GM23338 (cell line): ENCODE results near the gene BCAS1. TPM values are rescaled to one million over a fixed set of nuclear protein-coding genes. Genes with fewer than 3 reads are reported as not detected.

Experiments used
- ATAC-seq: fragments of 200-7000 bp; cut with Tn5 transposase; 3 replicates; pipeline ENCODE4 v1.9.1; 2020
- DNase-seq: peaks from one replicate; pipeline ENCODE4 v3.0.0-alpha.2; 2015; ENCODE audit warnings: low spot score
- H2AFZ ChIP-seq: fragments of 200-600 bp; sonication (generic); 2 replicates; pipeline ENCODE4 v1.8.0; 2016; ENCODE audit warnings: antibody characterized with exemption, mild to moderate bottlenecking, moderate library complexity
- H3F3A ChIP-seq: fragments of 200-600 bp; sonication (generic); replicated peaks from 2 replicates; pipeline ENCODE4 v1.8.0; 2017; ENCODE audit warnings: antibody characterized with exemption, mixed run types, low read depth
- H3K27ac ChIP-seq: fragments of 200-600 bp; sonication (generic); 2 replicates; pipeline ENCODE4 v1.6.1; 2016; ENCODE audit warnings: low read depth
- H3K27me3 ChIP-seq: fragments of 200-600 bp; sonication (generic); 2 replicates; pipeline ENCODE4 v1.8.0; 2016; ENCODE audit warnings: mild to moderate bottlenecking, mixed run types, moderate library complexity; ENCODE audit not compliant: insufficient read depth
- H3K36me3 ChIP-seq: fragments of 200-600 bp; sonication (generic); 2 replicates; pipeline ENCODE4 v1.8.0; 2016; ENCODE audit warnings: mild to moderate bottlenecking; ENCODE audit not compliant: insufficient read depth
- H3K4me1 ChIP-seq: fragments of 200-600 bp; sonication (generic); 2 replicates; pipeline ENCODE4 v1.8.0; 2016; ENCODE audit warnings: mild to moderate bottlenecking, moderate library complexity; ENCODE audit not compliant: insufficient read depth
- H3K4me2 ChIP-seq: fragments of 200-600 bp; sonication (generic); 2 replicates; pipeline ENCODE4 v1.7.1; 2017; ENCODE audit warnings: mixed run types
- H3K4me3 ChIP-seq: fragments of 200-600 bp; sonication (generic); 2 replicates; pipeline ENCODE4 v1.6.1; 2016; ENCODE audit warnings: mixed run types
- H3K79me2 ChIP-seq: fragments of 200-600 bp; sonication (generic); replicated peaks from 2 replicates; pipeline ENCODE4 v1.8.0; 2017; ENCODE audit warnings: mild to moderate bottlenecking; ENCODE audit not compliant: insufficient read depth
- H3K9me2 ChIP-seq: fragments of 200-600 bp; sonication (generic); 2 replicates; pipeline ENCODE4 v1.8.0; 2017; ENCODE audit not compliant: insufficient read depth
- H4K20me1 ChIP-seq: fragments of 200-600 bp; sonication (generic); replicated peaks from 2 replicates; pipeline ENCODE4 v1.8.0; 2017; ENCODE audit warnings: mild to moderate bottlenecking; ENCODE audit not compliant: insufficient read depth
- H3K27ac Mint-ChIP-seq: 2 replicates; pipeline ENCODE4 v1.8.0; 2020; ENCODE audit warnings: inconsistent platforms, mild to moderate bottlenecking, moderate library complexity, mixed read lengths
- H3K27me3 Mint-ChIP-seq: 3 replicates; pipeline ENCODE4 v1.8.0; 2022; ENCODE audit warnings: low read depth, mild to moderate bottlenecking, moderate library complexity, mixed read lengths, inconsistent platforms; ENCODE audit not compliant: insufficient read depth, poor library complexity
- H3K36me3 Mint-ChIP-seq: 3 replicates; pipeline ENCODE4 v1.8.0; 2021; ENCODE audit warnings: low read depth, mild to moderate bottlenecking, inconsistent platforms, moderate library complexity, mixed read lengths
- H3K4me1 Mint-ChIP-seq: 3 replicates; pipeline ENCODE4 v1.8.0; 2020; ENCODE audit warnings: mild to moderate bottlenecking, inconsistent platforms, mixed read lengths
- H3K4me3 Mint-ChIP-seq: 3 replicates; pipeline ENCODE4 v1.8.0; 2021; ENCODE audit warnings: moderate library complexity, mild to moderate bottlenecking, inconsistent platforms, mixed read lengths
- H3K9me3 Mint-ChIP-seq: 3 replicates; pipeline ENCODE4 v1.8.0; 2020; ENCODE audit warnings: moderate library complexity, mild to moderate bottlenecking, inconsistent platforms, mixed read lengths
- CTCF ChIP-seq, 2 experiments: fragments of 200-600 bp in 1 of 2; sonication (generic) in 1 of 2; conservative IDR thresholded peaks; 2 replicates each; pipeline versions ENCODE4 v1.5.1 to v1.6.1; 2016 to 2017; ENCODE audit warnings: antibody characterized with exemption in 2 of 2, low read depth in 2 of 2, mild to moderate bottlenecking in 2 of 2, moderate library complexity in 1 of 2
- ETS1 ChIP-seq: IDR thresholded peaks from 2 replicates; pipeline ENCODE4 v1.6.1; 2016; ENCODE audit warnings: antibody characterized with exemption
- EZH2 ChIP-seq: fragments of 200-600 bp; sonication (generic); IDR thresholded peaks from one replicate; pipeline ENCODE4 v1.8.0; 2017; ENCODE audit warnings: antibody characterized with exemption, mild to moderate bottlenecking, low read depth; ENCODE audit not compliant: unreplicated experiment
- EZH2phosphoT487 ChIP-seq: fragments of 200-600 bp; sonication (generic); IDR thresholded peaks from one replicate; pipeline ENCODE4 v1.8.1; 2018; ENCODE audit warnings: antibody characterized with exemption; ENCODE audit not compliant: unreplicated experiment
- JUNB ChIP-seq: IDR thresholded peaks from one replicate; pipeline ENCODE4 v1.6.1; 2016; ENCODE audit warnings: antibody characterized with exemption; ENCODE audit not compliant: unreplicated experiment
- POLR2AphosphoS5 ChIP-seq: IDR thresholded peaks from 2 replicates; pipeline ENCODE4 v1.6.1; 2016; ENCODE audit warnings: antibody characterized with exemption, low read depth
- STAT1 ChIP-seq: IDR thresholded peaks from one replicate; pipeline ENCODE4 v1.6.1; 2016; ENCODE audit warnings: antibody characterized with exemption; ENCODE audit not compliant: unreplicated experiment
- ZNF331 ChIP-seq: fragments of 250-450 bp; sonication (Bioruptor Pico); IDR thresholded peaks from 2 replicates; pipeline ENCODE4 v1.5.0; 2020; ENCODE audit warnings: low read depth, mild to moderate bottlenecking, moderate library complexity
- polyA plus RNA-seq: library from polyadenylated mRNA; unstranded; fragments of >200 nt; fragmentation: Nextera tagmentation; extraction: Ambion mirVana; gene quantifications from 2 replicates; pipeline ENCODE4 v1.2.1, GENCODE V29; 2016
- total RNA-seq: library from RNA; depleted of rRNA; stranded (reverse); fragments of >200 nt; shearing (Covaris generic); gene quantifications from 2 replicates; pipeline ENCODE4 v1.2.3, GENCODE V29; 2014

BCAS1 gene
- total and polyA plus RNA-seq, 2 experiments from 2014 or later: 0.17 to 0.19 TPM

GRCh38 chr20:53918020-53918311 is 152.4 kb downstream of the BCAS1 start:
- Histone ChIP-seq H3F3A (no peaks in the 10 kb centered on the region), H3K4me1 (peaks cover 57% of the 10 kb centered on the region), H4K20me1 (no peaks in the 10 kb centered on the region), H2AFZ (no peak overlapping the region), H3K27me3 (no peaks in the 10 kb centered on the region), H3K27ac (peak overlapping the region; percentile 53; the same call in 1 of the 2 replicates), H3K36me3 (no peaks in the 10 kb centered on the region), H3K4me3 (no peak overlapping the region), H3K79me2 (no peaks in the 10 kb centered on the region), H3K9me2 (no peaks in the 10 kb centered on the region), H3K4me2 (peak overlapping the region; percentile 19; the same call in 1 of the 2 replicates)
- no peak for DNase-seq
- no peaks in the 10 kb centered on the region; the same call in 2 of the 3 replicates for H3K9me3 Mint-ChIP-seq
- ATAC-seq: no peak
- H3K4me3 Mint-ChIP-seq: no peak overlapping the region
- H3K27me3 Mint-ChIP-seq: peaks cover 13% of the 10 kb centered on the region
- H3K4me1 Mint-ChIP-seq: peaks cover 59% of the 10 kb centered on the region
- H3K27ac Mint-ChIP-seq: peak overlapping the region; percentile 10; the same call in 1 of the 2 replicates
- TF ChIP-seq JUNB (no peak), STAT1 (no peak), ETS1 (no peak), EZH2 (no peak), CTCF (conservative IDR thresholded peaks at IDR 0.05; ENCODE audit: low read depth in 2 of 2) (no peak)
- H3K36me3 Mint-ChIP-seq: no peaks in the 10 kb centered on the region

GRCh38 chr20:53917145-53918019 is 153.0 kb downstream of the BCAS1 start:
- Histone ChIP-seq H3K79me2 (no peaks in the 10 kb centered on the region), H2AFZ (peak overlapping the region; percentile 72; the same call in 1 of the 2 replicates), H3F3A (no peaks in the 10 kb centered on the region), H3K27ac (peak overlapping the region; percentile 53; the same call in 1 of the 2 replicates), H3K9me2 (no peaks in the 10 kb centered on the region), H3K36me3 (no peaks in the 10 kb centered on the region), H3K4me3 (no peak overlapping the region), H3K4me2 (peak overlapping the region; percentile 19), H3K27me3 (no peaks in the 10 kb centered on the region), H4K20me1 (no peaks in the 10 kb centered on the region), H3K4me1 (peaks cover 57% of the 10 kb centered on the region)
- Mint-ChIP-seq H3K27ac (peak overlapping the region; percentile 47), H3K27me3 (peaks cover 13% of the 10 kb centered on the region), H3K4me1 (peaks cover 59% of the 10 kb centered on the region), H3K9me3 (no peaks in the 10 kb centered on the region; the same call in 2 of the 3 replicates), H3K4me3 (no peak overlapping the region), H3K36me3 (no peaks in the 10 kb centered on the region)
- ATAC-seq (no peak), DNase-seq (no peak)
- TF ChIP-seq CTCF (conservative IDR thresholded peaks at IDR 0.05; ENCODE audit: low read depth in 2 of 2): no peak
- no peak for TF ChIP-seq ZNF331
- TF ChIP-seq JUNB: no peak
- TF ChIP-seq EZH2phosphoT487: no peak
- TF ChIP-seq EZH2: no peak
- TF ChIP-seq POLR2AphosphoS5: no peak
